OCI-LY7 (cell line): ENCODE measurements around the gene CYP4F11. TPM values are rescaled to one million over a fixed set of nuclear protein-coding genes. Genes with fewer than 3 reads are reported as not detected.
A peak's percentile ranks its signal among the peaks of the same experiment; 100 is the strongest.

Experiments
- Bru-seq: library from RNA; stranded (reverse); fragments of 400-500 nt; gene quantifications from one replicate; lab custom pipeline; 2021; lab: Mats Ljungman, UMichigan
- BruChase-seq, 2 experiments: library from RNA; stranded (reverse); fragments of 400-500 nt; gene quantifications; one replicate each; lab custom pipeline; 2021; lab: Mats Ljungman, UMichigan
- BruUV-seq: library from RNA; stranded (reverse); fragments of 400-500 nt; replicated peaks from 2 replicates; lab custom pipeline; 2021; lab: Mats Ljungman, UMichigan
- CTCF ChIA-PET: fragments of 300-600 bp; sonication (Branson Sonifier 250); formaldehyde crosslinking; loops from one replicate; lab custom pipeline; 2022; ENCODE audit warnings: antibody characterized with exemption; ENCODE audit not compliant: unreplicated experiment; lab: Charles Lee
- POLR2A ChIA-PET: fragments of 300-600 bp; sonication (Branson Sonifier 250); formaldehyde crosslinking; loops from one replicate; lab custom pipeline; 2022; ENCODE audit warnings: antibody characterized with exemption; lab: Charles Lee
- DNase-seq: peaks from one replicate; pipeline ENCODE4 v3.0.0-alpha.2; 2015; ENCODE audit warnings: low spot score
- H2AFZ ChIP-seq: fragments of 200-600 bp; sonication (generic), shearing (Covaris generic); 2 replicates; pipeline ENCODE4 v1.6.1; 2014; ENCODE audit warnings: mild to moderate bottlenecking, antibody characterized with exemption, low read length, moderate library complexity
- H3K27ac ChIP-seq: fragments of 200-600 bp; sonication (generic); 2 replicates; pipeline ENCODE4 v1.5.1; 2014; ENCODE audit warnings: mixed run types, low read depth, mild to moderate bottlenecking, moderate library complexity, low read length, inconsistent platforms; ENCODE audit not compliant: poor library complexity, severe bottlenecking
- H3K36me3 ChIP-seq: fragments of 200-600 bp; sonication (generic); 2 replicates; pipeline ENCODE4 v1.6.1; 2014; ENCODE audit warnings: mild to moderate bottlenecking, antibody characterized with exemption, low read length, moderate library complexity, mixed read lengths; ENCODE audit not compliant: insufficient read depth
- H3K4me1 ChIP-seq: fragments of 200-600 bp; sonication (generic); 2 replicates; pipeline ENCODE4 v1.5.1; 2014; ENCODE audit warnings: mild to moderate bottlenecking, low read length; ENCODE audit not compliant: insufficient read depth, poor library complexity, severe bottlenecking
- H3K4me2 ChIP-seq: fragments of 200-600 bp; sonication (generic); 2 replicates; pipeline ENCODE4 v1.6.1; 2014; ENCODE audit warnings: mild to moderate bottlenecking, low read length
- H3K4me3 ChIP-seq: fragments of 200-600 bp; sonication (generic); 2 replicates; pipeline ENCODE4 v1.5.1; 2014; ENCODE audit warnings: mild to moderate bottlenecking, low read depth, low read length; ENCODE audit not compliant: poor library complexity, severe bottlenecking
- H3K79me2 ChIP-seq: fragments of 200-600 bp; sonication (generic); 2 replicates; pipeline ENCODE4 v1.6.1; 2016; ENCODE audit warnings: low read depth, mild to moderate bottlenecking, low read length, moderate library complexity, mixed read lengths; ENCODE audit not compliant: insufficient read depth
- H3K9me2 ChIP-seq: fragments of 200-600 bp; sonication (generic); 2 replicates; pipeline ENCODE4 v1.6.1; 2016; ENCODE audit warnings: mild to moderate bottlenecking, low read length, mixed read lengths; ENCODE audit not compliant: insufficient read depth
- H3K9me3 ChIP-seq: fragments of 200-600 bp; sonication (generic); 2 replicates; pipeline ENCODE4 v1.6.1; 2014; ENCODE audit warnings: mild to moderate bottlenecking, mixed run types, low read length, mixed read lengths
- H4K20me1 ChIP-seq: fragments of 200-600 bp; sonication (generic); 2 replicates; pipeline ENCODE4 v1.6.1; 2014; ENCODE audit warnings: mild to moderate bottlenecking, antibody characterized with exemption, low read length, moderate library complexity, mixed read lengths; ENCODE audit not compliant: insufficient read depth
- EZH2phosphoT487 ChIP-seq: fragments of 200-600 bp; sonication (generic); IDR thresholded peaks from 2 replicates; pipeline ENCODE4 v1.6.1; 2018; ENCODE audit warnings: low read depth, borderline replicate concordance, mild to moderate bottlenecking, mixed run types, antibody characterized with exemption, low read length, moderate library complexity, mixed read lengths
- intact Hi-C: fragments of 100-400 bp; cut with micrococcal nuclease; formaldehyde crosslinking; loops from one replicate; pipeline ENCODE4 v1.10.0; 2022; ENCODE audit not compliant: unreplicated experiment
- long read RNA-seq: library from polyadenylated mRNA; stranded (forward); transcript quantifications from one replicate; pipeline ENCODE4 v2.0.0, GENCODE V29; 2022
- total RNA-seq, 2 experiments: library from RNA; depleted of rRNA in 1 of 2; stranded (reverse); fragments of >200 nt in 1 of 2; shearing (Covaris generic) in 1 of 2; gene quantifications; 2 replicates each; pipeline ENCODE4 v1.2.3, GENCODE V29; 2014 to 2022
- TF ChIP-seq, protein P1 (sequence below): fragments of 200-600 bp; sonication (generic); conservative IDR thresholded peaks from 2 replicates; pipeline ENCODE4 v1.5.1; 2014; ENCODE audit warnings: mild to moderate bottlenecking, antibody characterized with exemption, low read length, moderate library complexity, mixed read lengths

The CYP4F11 gene
- 0.18 and 0.22 TPM in 2 replicates for total RNA-seq (2014; rRNA removed; shearing (Covaris generic))
- 0.25 TPM in 1 of 2 replicates, not detected in the other for total RNA-seq (2022)
- Bru-seq, nascent RNA = percentile 16 among the genes with signal in this experiment
- BruChase-seq, experiment 1, labeled RNA remaining after a 6-hour chase = percentile 16 among the genes with signal in this experiment
- BruChase-seq, experiment 2, labeled RNA remaining after a 2-hour chase = percentile 21 among the genes with signal in this experiment
- long read RNA-seq = 0 reads

GRCh38 chr19:15934332-15935078 is at the start of gene CYP4F11:
Gene CYP4F11 (minus strand): TSS chr19:15934529. CDS start chr19:15934408, 121 bp downstream.
- TF ChIP-seq, protein P1, sequence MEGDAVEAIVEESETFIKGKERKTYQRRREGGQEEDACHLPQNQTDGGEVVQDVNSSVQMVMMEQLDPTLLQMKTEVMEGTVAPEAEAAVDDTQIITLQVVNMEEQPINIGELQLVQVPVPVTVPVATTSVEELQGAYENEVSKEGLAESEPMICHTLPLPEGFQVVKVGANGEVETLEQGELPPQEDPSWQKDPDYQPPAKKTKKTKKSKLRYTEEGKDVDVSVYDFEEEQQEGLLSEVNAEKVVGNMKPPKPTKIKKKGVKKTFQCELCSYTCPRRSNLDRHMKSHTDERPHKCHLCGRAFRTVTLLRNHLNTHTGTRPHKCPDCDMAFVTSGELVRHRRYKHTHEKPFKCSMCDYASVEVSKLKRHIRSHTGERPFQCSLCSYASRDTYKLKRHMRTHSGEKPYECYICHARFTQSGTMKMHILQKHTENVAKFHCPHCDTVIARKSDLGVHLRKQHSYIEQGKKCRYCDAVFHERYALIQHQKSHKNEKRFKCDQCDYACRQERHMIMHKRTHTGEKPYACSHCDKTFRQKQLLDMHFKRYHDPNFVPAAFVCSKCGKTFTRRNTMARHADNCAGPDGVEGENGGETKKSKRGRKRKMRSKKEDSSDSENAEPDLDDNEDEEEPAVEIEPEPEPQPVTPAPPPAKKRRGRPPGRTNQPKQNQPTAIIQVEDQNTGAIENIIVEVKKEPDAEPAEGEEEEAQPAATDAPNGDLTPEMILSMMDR = no peak
- no peak for TF ChIP-seq EZH2phosphoT487
- no peaks in the 10 kb centered on the region for H3K4me1 ChIP-seq
- ChIA-PET CTCF (no interaction called here), POLR2A (no interaction called here)
- H3K36me3 ChIP-seq = no peaks in the 10 kb centered on the region
- intact Hi-C loops = no loop called here
- no peak within 1 kb of the TSS for H3K4me3 ChIP-seq
- no peaks in the 10 kb centered on the region for H3K9me3 ChIP-seq
- H2AFZ ChIP-seq = no peak within 1 kb of the TSS
- no peak within 1 kb of the TSS for H3K27ac ChIP-seq
- H3K79me2 ChIP-seq = no peaks in the 10 kb centered on the region
- no peaks in the 10 kb centered on the region for H3K9me2 ChIP-seq
- BruUV-seq = no TSS peak
- peak; percentile 14 for DNase-seq
- no peak within 1 kb of the TSS for H3K4me2 ChIP-seq
- H4K20me1 ChIP-seq = no peaks in the 10 kb centered on the region

DNA sequence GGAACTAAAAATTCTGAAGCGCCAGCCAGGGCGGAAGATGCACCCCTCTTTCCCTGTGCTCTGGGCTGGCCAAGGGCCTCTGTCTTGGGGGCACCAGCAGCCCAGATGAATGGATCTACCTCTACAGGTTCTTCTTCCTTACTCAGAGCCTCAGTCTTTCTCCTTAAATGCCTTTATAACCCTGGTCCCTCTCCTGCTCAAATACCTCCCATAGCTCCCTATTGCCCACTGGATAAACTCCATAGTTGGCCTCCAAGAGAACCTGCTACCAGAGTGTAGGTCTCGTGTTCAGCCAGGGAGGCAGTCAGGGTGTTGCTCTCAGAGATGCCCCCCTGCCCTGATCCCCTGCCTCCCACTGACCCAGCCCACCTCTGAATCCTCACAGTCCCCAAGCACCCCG is 45.0 kb upstream of the CYP4F11 start:
- no peaks in the 10 kb centered on the region for H3K36me3 ChIP-seq
- POLR2A ChIA-PET = no interaction called here
- DNase-seq = no peak
- no peak overlapping the region for H3K27ac ChIP-seq
- no peaks in the 10 kb centered on the region for H4K20me1 ChIP-seq
- no TSS peak for BruUV-seq
- intact Hi-C loops = no loop called here
- H2AFZ ChIP-seq = no peak overlapping the region
- TF ChIP-seq, protein P1 = no peak
- no peak for TF ChIP-seq EZH2phosphoT487
- no peak overlapping the region for H3K4me3 ChIP-seq
- H3K4me2 ChIP-seq = no peak overlapping the region
- no peaks in the 10 kb centered on the region for H3K79me2 ChIP-seq
- H3K9me3 ChIP-seq = peaks cover 9% of the 10 kb centered on the region
- no peaks in the 10 kb centered on the region for H3K4me1 ChIP-seq
- CTCF ChIA-PET = no interaction called here
- H3K9me2 ChIP-seq = no peaks in the 10 kb centered on the region

DNA sequence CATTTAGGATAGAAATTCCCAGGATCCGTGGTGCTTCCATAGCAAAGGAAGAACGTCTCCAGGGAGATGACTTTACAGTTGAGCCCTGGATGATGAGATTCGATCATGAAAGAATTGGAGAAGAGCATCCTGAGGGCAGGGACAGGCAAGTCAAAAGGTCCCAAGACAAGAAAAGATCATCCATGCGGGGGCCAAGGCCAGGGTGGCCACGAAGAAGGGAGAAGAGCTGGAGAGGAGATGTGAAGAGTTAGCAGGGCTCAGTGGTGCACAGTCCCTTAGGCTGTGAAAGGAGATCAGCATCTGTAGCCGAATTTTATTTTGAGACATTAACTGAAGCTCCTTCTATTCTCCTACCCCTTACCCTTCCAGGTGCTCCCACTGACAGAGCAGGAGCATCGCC is 43.4 kb upstream of the CYP4F11 start:
- Histone ChIP-seq H3K4me2 (no peak overlapping the region), H3K4me1 (no peaks in the 10 kb centered on the region), H3K79me2 (no peaks in the 10 kb centered on the region), H3K9me3 (0 out of 2 replicates have a peak, but pooled peaks cover 4% of the 10 kb centered on the region), H3K36me3 (no peaks in the 10 kb centered on the region), H2AFZ (no peak overlapping the region), H4K20me1 (no peaks in the 10 kb centered on the region), H3K9me2 (no peaks in the 10 kb centered on the region), H3K4me3 (no peak overlapping the region), H3K27ac (no peak overlapping the region)
- TF ChIP-seq, protein P1 = no peak
- TF ChIP-seq EZH2phosphoT487 = no peak
- BruUV-seq = no TSS peak
- DNase-seq = no peak
- ChIA-PET CTCF (no interaction called here), POLR2A (no interaction called here)
- intact Hi-C loops = no loop called here
